PC-9 (cell line): ENCODE measurements around the gene MYL6B. TPM values are rescaled to one million over a fixed set of nuclear protein-coding genes. Genes with fewer than 3 reads are reported as not detected.
"Not testable (repeated sequence)": the region's sequence is repeated elsewhere in the genome, so short reads cannot be mapped to it uniquely, and the experiment has no call there.

Experiments used
- BruUV-seq: library from RNA; stranded (reverse); fragments of 400-500 nt; replicated peaks from 2 replicates; lab custom pipeline; 2021; lab: Mats Ljungman, UMichigan
- CTCF ChIA-PET: fragments of 300-600 bp; sonication (Branson Sonifier 250); formaldehyde crosslinking; loops from one replicate; lab custom pipeline; 2022; ENCODE audit warnings: antibody characterized with exemption; lab: Charles Lee
- POLR2A ChIA-PET: fragments of 300-600 bp; sonication (Branson Sonifier 250); formaldehyde crosslinking; loops from one replicate; lab custom pipeline; 2022; ENCODE audit warnings: antibody characterized with exemption; ENCODE audit not compliant: unreplicated experiment; lab: Charles Lee
- DNase-seq, 2 experiments: peaks; one replicate each; pipeline versions ENCODE4 v3.0.0 to v3.0.0-alpha.2; 2015 to 2022; ENCODE audit warnings: mixed read lengths in 1 of 2
- H2AFZ ChIP-seq: fragments of 200-600 bp; sonication (generic); 2 replicates; pipeline ENCODE4 v1.8.1; 2017; ENCODE audit warnings: antibody characterized with exemption
- H3F3A ChIP-seq: fragments of 200-600 bp; sonication (generic); 2 replicates; pipeline ENCODE4 v1.8.1; 2017; ENCODE audit warnings: antibody characterized with exemption, mild to moderate bottlenecking, low read depth; ENCODE audit not compliant: insufficient read depth
- H3K27ac ChIP-seq: fragments of 200-600 bp; sonication (generic); 2 replicates; pipeline ENCODE4 v1.6.1; 2016; ENCODE audit warnings: mixed run types
- H3K27me3 ChIP-seq: fragments of 200-600 bp; sonication (generic); 2 replicates; pipeline ENCODE4 v1.6.1; 2016; ENCODE audit warnings: low read depth, mixed run types; ENCODE audit not compliant: insufficient read depth
- H3K36me3 ChIP-seq: fragments of 200-600 bp; sonication (generic); 2 replicates; pipeline ENCODE4 v1.6.1; 2016; ENCODE audit warnings: low read depth, mixed run types
- H3K4me1 ChIP-seq: fragments of 200-600 bp; sonication (generic); replicated peaks from 2 replicates; pipeline ENCODE4 v1.6.1; 2016; ENCODE audit warnings: mixed run types; ENCODE audit not compliant: insufficient read depth
- H3K4me2 ChIP-seq: fragments of 200-600 bp; sonication (generic); 2 replicates; pipeline ENCODE4 v1.6.1; 2017; ENCODE audit warnings: mixed run types
- H3K4me3 ChIP-seq: fragments of 200-600 bp; sonication (generic); 2 replicates; pipeline ENCODE4 v1.6.1; 2016; ENCODE audit warnings: mixed run types
- H3K79me2 ChIP-seq: fragments of 200-600 bp; sonication (generic); 2 replicates; pipeline ENCODE4 v1.6.1; 2017; ENCODE audit warnings: low read depth, mixed run types
- H3K9me2 ChIP-seq: fragments of 200-600 bp; sonication (generic); 2 replicates; pipeline ENCODE4 v1.8.1; 2017; ENCODE audit warnings: mild to moderate bottlenecking; ENCODE audit not compliant: insufficient read depth
- H3K9me3 ChIP-seq: fragments of 200-600 bp; sonication (generic); 2 replicates; pipeline ENCODE4 v1.8.1; 2016; ENCODE audit warnings: low read depth; ENCODE audit not compliant: insufficient read depth
- H4K20me1 ChIP-seq: fragments of 200-600 bp; sonication (generic); 2 replicates; pipeline ENCODE4 v1.8.1; 2017; ENCODE audit not compliant: insufficient read depth
- EZH2 ChIP-seq: fragments of 200-600 bp; sonication (generic); IDR thresholded peaks from 2 replicates; pipeline ENCODE4 v1.8.0; 2017; ENCODE audit warnings: antibody characterized with exemption, low read depth
- intact Hi-C: fragments of 100-400 bp; cut with micrococcal nuclease; formaldehyde crosslinking; loops from one replicate; pipeline ENCODE4 v1.10.0; 2022; ENCODE audit not compliant: unreplicated experiment
- total RNA-seq: library from RNA; stranded (reverse); gene quantifications from 2 replicates; pipeline ENCODE4 v1.2.3, GENCODE V29; 2021
- TF ChIP-seq, protein P1 (sequence below): fragments of 200-600 bp; sonication (generic); conservative IDR thresholded peaks from 2 replicates; pipeline ENCODE4 v1.6.1; 2017; ENCODE audit warnings: mixed run types, antibody characterized with exemption, mild to moderate bottlenecking, moderate library complexity

MYL6B gene
- total RNA-seq, 1 experiment from 2014 or later, result 121 TPM

GRCh38 chr12:56154818-56155217 lies 2.4 kb downstream of the MYL6B start:
- BruUV-seq, result no TSS peak
- intact Hi-C loops, result loop anchor here (5.0 kb wide), 1 partner anchor 38 kb away; the partner anchor contains the start of genes RPL41 and ZC3H10
- TF ChIP-seq EZH2, result no peak
- TF ChIP-seq, protein P1, sequence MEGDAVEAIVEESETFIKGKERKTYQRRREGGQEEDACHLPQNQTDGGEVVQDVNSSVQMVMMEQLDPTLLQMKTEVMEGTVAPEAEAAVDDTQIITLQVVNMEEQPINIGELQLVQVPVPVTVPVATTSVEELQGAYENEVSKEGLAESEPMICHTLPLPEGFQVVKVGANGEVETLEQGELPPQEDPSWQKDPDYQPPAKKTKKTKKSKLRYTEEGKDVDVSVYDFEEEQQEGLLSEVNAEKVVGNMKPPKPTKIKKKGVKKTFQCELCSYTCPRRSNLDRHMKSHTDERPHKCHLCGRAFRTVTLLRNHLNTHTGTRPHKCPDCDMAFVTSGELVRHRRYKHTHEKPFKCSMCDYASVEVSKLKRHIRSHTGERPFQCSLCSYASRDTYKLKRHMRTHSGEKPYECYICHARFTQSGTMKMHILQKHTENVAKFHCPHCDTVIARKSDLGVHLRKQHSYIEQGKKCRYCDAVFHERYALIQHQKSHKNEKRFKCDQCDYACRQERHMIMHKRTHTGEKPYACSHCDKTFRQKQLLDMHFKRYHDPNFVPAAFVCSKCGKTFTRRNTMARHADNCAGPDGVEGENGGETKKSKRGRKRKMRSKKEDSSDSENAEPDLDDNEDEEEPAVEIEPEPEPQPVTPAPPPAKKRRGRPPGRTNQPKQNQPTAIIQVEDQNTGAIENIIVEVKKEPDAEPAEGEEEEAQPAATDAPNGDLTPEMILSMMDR, result no peak
- POLR2A ChIA-PET, result interaction anchor here (0.7 kb wide), 1 partner anchor 8 kb away, joined by 4 read pairs; no protein-coding TSS in a partner anchor
- no peaks in the 10 kb centered on the region for H3K27me3 ChIP-seq
- H4K20me1 ChIP-seq, result peaks cover 7% of the 10 kb centered on the region
- DNase-seq, result no peak
- H3K9me2 ChIP-seq, result no peaks in the 10 kb centered on the region
- H3K4me3 ChIP-seq, result no peak overlapping the region
- no peak overlapping the region for H3K4me2 ChIP-seq
- no peak overlapping the region for H3K27ac ChIP-seq
- peaks cover 32% of the 10 kb centered on the region for H3F3A ChIP-seq
- H2AFZ ChIP-seq, result no peak overlapping the region
- H3K79me2 ChIP-seq, result peaks cover 25% of the 10 kb centered on the region
- H3K4me1 ChIP-seq, result peaks cover 36% of the 10 kb centered on the region
- H3K9me3 ChIP-seq, result no peaks in the 10 kb centered on the region
- H3K36me3 ChIP-seq, result peaks cover 6% of the 10 kb centered on the region
- CTCF ChIA-PET, result no interaction called here

DNA sequence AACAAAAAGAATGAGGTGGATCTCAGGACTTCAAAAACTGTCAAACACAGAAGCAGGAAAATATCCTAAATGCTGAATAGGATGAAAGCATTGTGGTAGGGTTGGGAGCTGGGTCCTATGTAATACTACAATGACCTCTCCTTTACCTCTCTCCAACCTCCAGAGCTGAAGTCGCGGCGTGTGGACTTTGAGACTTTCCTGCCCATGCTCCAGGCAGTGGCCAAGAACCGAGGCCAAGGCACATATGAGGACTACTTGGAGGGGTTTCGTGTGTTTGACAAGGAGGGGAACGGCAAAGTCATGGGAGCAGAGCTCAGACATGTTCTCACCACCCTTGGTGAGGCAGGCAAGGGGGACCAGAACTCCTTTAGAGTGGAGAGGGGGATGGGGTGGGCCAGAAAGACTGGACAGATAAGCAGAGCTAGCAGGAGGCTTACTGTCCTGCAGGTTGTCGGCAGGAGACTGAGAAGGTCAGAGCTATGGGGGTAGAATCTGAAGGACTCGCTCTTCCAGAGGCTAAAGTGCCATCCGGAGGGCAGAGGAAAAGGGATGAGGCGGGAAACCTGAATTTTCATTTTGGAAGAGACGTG lies 3.0 kb downstream of the MYL6B start:
- intact Hi-C loops, result loop anchor here (5.0 kb wide), 1 partner anchor 38 kb away; the partner anchor contains the start of genes RPL41 and ZC3H10
- Histone ChIP-seq H3K79me2 (peaks cover 30% of the 10 kb centered on the region), H2AFZ (no peak overlapping the region), H3K4me1 (peaks cover 39% of the 10 kb centered on the region), H3K27me3 (no peaks in the 10 kb centered on the region), H3K36me3 (peaks cover 11% of the 10 kb centered on the region), H3F3A (peaks cover 36% of the 10 kb centered on the region), H3K9me2 (no peaks in the 10 kb centered on the region), H3K9me3 (no peaks in the 10 kb centered on the region), H3K4me2 (no peak overlapping the region), H3K27ac (no peak overlapping the region), H3K4me3 (no peak overlapping the region), H4K20me1 (peaks cover 12% of the 10 kb centered on the region)
- TF ChIP-seq EZH2, result no peak
- TF ChIP-seq, protein P1, result no peak
- DNase-seq, result no peak
- ChIA-PET POLR2A (interaction anchor here (0.6 kb wide), 1 partner anchor 171 kb away, joined by 3 read pairs; no protein-coding TSS in a partner anchor), CTCF (interaction anchor here (0.5 kb wide), 1 partner anchor 1349 kb away, joined by 3 read pairs; no protein-coding TSS in a partner anchor)
- no TSS peak for BruUV-seq

GRCh38 chr12:56156464-56157200 lies 4.2 kb downstream of the MYL6B start:
- H3K9me3 ChIP-seq, H3K9me2 ChIP-seq, DNase-seq, H3K27ac ChIP-seq, BruUV-seq, H3K27me3 ChIP-seq, H3K4me3 ChIP-seq, H2AFZ ChIP-seq: not testable (repeated sequence)
- Histone ChIP-seq H4K20me1 (peaks cover 21% of the 10 kb centered on the region), H3K4me2 (peak overlapping the region; percentile 78), H3K79me2 (peaks cover 42% of the 10 kb centered on the region), H3K36me3 (peaks cover 24% of the 10 kb centered on the region), H3F3A (peaks cover 44% of the 10 kb centered on the region), H3K4me1 (peaks cover 31% of the 10 kb centered on the region)
- CTCF ChIA-PET, result interaction anchor here (0.7 kb wide), 1 partner anchor 34 kb away, joined by 5 read pairs; no protein-coding TSS in a partner anchor
- POLR2A ChIA-PET, result interaction anchor here (1.3 kb wide), 1 partner anchor 29 kb away, joined by 4 read pairs; the partner anchor contains the start of gene ESYT1
- intact Hi-C loops, result loop anchor here (5.0 kb wide), 1 partner anchor 39 kb away; the partner anchor contains the start of genes RPL41 and ZC3H10
